Mesothelial cell of epicardium (in vitro differentiated cells): Measurements from ENCODE around the gene SLC6A3. TPM values are rescaled to one million over a fixed set of nuclear protein-coding genes. Genes with fewer than 3 reads are reported as not detected.

ENCODE experiments used
- DNase-seq, 2 experiments: peaks; one replicate each; pipeline ENCODE4 v3.0.0; 2021; ENCODE audit warnings: low spot score in 2 of 2; ENCODE audit not compliant: unreplicated experiment in 2 of 2
- H3K27ac Mint-ChIP-seq: 2 replicates; pipeline ENCODE4 v1.8.0; 2021; ENCODE audit warnings: mixed read lengths
- H3K27me3 Mint-ChIP-seq: 2 replicates; pipeline ENCODE4 v1.8.0; 2021; ENCODE audit warnings: low read depth, mixed read lengths
- H3K36me3 Mint-ChIP-seq: 2 replicates; pipeline ENCODE4 v1.8.0; 2021; ENCODE audit warnings: mixed read lengths
- H3K4me1 Mint-ChIP-seq: 2 replicates; pipeline ENCODE4 v1.8.0; 2021; ENCODE audit warnings: mixed read lengths
- H3K4me3 Mint-ChIP-seq: 2 replicates; pipeline ENCODE4 v1.8.0; 2021; ENCODE audit warnings: mild to moderate bottlenecking, moderate library complexity, mixed read lengths
- H3K9me3 Mint-ChIP-seq: 2 replicates; pipeline ENCODE4 v1.8.0; 2021; ENCODE audit warnings: mixed read lengths
- total RNA-seq: library from RNA; stranded (reverse); gene quantifications from 3 replicates; pipeline ENCODE4 v1.2.1, GENCODE V29; 2021
- TF ChIP-seq, protein P1 (sequence below): fragments of 200-600 bp; sonication (generic); IDR thresholded peaks from one replicate; pipeline ENCODE4 v1.5.0; 2021; ENCODE audit warnings: antibody characterized with exemption; ENCODE audit not compliant: unreplicated experiment

SLC6A3 gene
- total RNA-seq, 1 donor from 2014 or later, result 0.04 TPM

DNA sequence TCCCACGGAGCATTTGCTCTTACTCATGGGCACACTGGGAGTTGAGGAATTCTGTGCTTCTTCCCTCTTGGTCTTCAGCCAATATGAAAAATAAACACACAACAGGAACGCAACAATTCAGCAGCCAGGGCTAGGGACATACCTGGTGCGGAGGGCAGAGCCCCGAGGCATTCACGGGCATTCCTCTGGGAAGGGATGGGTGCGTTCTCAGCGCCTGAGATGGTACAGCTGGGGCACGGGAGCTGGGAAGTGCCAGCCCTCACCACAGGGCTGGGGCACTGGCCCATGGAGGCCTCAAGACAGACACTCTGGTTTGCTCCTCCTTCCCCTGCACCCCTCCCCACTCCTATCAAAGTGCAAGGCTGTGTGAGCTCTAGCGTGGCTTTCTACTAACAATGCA is 2.1 kb downstream of the SLC6A3 start:
- DNase-seq, result no peak
- peaks cover 12% of the 10 kb centered on the region for H3K9me3 Mint-ChIP-seq
- H3K4me3 Mint-ChIP-seq, result no peak overlapping the region
- H3K36me3 Mint-ChIP-seq, result no peaks in the 10 kb centered on the region
- TF ChIP-seq, protein P1, sequence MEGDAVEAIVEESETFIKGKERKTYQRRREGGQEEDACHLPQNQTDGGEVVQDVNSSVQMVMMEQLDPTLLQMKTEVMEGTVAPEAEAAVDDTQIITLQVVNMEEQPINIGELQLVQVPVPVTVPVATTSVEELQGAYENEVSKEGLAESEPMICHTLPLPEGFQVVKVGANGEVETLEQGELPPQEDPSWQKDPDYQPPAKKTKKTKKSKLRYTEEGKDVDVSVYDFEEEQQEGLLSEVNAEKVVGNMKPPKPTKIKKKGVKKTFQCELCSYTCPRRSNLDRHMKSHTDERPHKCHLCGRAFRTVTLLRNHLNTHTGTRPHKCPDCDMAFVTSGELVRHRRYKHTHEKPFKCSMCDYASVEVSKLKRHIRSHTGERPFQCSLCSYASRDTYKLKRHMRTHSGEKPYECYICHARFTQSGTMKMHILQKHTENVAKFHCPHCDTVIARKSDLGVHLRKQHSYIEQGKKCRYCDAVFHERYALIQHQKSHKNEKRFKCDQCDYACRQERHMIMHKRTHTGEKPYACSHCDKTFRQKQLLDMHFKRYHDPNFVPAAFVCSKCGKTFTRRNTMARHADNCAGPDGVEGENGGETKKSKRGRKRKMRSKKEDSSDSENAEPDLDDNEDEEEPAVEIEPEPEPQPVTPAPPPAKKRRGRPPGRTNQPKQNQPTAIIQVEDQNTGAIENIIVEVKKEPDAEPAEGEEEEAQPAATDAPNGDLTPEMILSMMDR, result no peak
- peaks cover 88% of the 10 kb centered on the region for H3K27me3 Mint-ChIP-seq
- peaks cover 3% of the 10 kb centered on the region for H3K4me1 Mint-ChIP-seq
- H3K27ac Mint-ChIP-seq, result no peak overlapping the region

DNA sequence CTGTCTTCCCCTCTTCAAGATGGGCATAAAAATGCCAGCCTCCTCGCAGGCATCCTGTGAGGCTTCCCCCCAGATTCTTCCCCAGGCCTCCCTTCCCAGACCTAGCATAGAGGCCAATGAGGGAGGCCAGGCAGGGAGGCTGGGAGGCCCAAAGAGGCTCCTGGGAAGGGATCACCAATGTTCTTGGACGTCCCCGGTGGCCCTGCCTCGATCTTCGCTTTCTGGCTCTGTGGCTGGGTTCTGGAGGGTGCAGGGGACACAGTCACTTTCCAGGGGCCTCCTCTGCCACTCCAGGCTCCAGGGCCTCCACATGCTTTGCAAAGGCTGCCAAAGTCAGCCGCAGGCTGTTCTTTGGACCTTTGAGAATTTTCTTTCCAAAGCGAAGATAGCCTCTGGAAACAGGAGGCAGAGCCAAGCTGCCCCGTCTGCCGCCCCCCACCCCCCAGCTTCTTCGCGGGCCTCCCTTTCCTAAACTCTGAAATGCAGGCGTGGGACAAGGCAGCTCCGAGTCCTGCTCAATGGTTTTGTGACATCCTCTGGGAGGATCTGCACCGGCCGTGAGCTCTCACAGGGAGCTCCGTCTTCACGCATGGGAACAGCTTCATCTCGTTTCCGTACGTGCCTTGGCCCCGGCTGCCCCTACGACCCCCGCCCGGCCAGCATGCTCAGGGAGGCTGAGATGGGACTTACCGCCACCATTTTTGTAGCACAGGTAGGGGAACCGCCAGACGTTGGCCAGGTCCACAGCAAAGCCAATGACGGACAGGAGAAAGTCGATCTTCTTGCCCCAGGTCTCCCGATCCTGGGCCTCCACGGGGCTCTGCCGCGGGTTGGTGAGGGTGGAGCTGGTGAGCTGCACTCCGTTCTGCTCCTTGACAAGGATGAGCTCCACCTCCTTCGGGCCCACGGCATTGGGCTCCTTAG is 2.8 kb downstream of the SLC6A3 start:
- Mint-ChIP-seq H3K4me3 (no peak overlapping the region), H3K36me3 (no peaks in the 10 kb centered on the region), H3K27ac (no peak overlapping the region), H3K27me3 (peaks cover 88% of the 10 kb centered on the region), H3K4me1 (peaks cover 3% of the 10 kb centered on the region), H3K9me3 (peaks cover 12% of the 10 kb centered on the region)
- TF ChIP-seq, protein P1, result no peak
- DNase-seq, result no peak

DNA sequence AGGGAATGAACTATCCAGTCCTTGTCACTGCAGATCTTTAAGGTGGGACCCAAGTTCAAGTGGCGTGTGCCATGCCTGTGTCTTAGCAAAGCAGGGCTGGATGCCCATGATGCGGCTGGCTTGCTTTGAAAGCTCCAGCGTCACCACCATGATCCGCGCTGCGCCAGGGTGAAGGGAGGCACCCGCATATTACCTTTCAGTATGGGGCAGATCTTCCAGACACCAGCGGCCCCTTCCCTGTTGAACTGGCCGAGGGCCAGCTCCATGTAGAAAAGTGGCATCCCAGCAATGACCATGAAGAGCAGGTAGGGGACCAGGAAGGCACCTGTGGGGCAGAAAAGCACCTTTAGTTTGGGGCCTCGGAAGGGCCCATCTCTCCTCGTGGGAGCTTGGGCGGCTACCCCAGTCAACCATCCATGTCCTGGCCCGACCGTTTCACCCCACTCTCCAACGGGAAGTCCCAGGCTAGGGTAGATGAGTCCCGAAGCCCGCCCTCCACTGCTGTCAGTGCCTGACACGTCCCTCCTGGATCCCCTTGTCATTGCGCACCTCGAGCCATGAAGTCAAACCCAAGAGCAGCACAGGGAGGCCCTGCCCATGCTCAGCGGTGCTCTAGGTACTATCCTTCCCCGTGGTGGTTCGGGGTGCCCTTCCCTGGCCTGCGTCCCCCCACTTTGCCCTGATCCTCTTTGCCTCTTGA is 3.9 kb downstream of the SLC6A3 start:
- H3K4me1 Mint-ChIP-seq, result peaks cover 3% of the 10 kb centered on the region
- peaks cover 82% of the 10 kb centered on the region for H3K27me3 Mint-ChIP-seq
- TF ChIP-seq, protein P1, result no peak
- no peak overlapping the region for H3K27ac Mint-ChIP-seq
- H3K9me3 Mint-ChIP-seq, result peaks cover 12% of the 10 kb centered on the region
- H3K36me3 Mint-ChIP-seq, result no peaks in the 10 kb centered on the region
- no peak for DNase-seq
- H3K4me3 Mint-ChIP-seq, result no peak overlapping the region

DNA sequence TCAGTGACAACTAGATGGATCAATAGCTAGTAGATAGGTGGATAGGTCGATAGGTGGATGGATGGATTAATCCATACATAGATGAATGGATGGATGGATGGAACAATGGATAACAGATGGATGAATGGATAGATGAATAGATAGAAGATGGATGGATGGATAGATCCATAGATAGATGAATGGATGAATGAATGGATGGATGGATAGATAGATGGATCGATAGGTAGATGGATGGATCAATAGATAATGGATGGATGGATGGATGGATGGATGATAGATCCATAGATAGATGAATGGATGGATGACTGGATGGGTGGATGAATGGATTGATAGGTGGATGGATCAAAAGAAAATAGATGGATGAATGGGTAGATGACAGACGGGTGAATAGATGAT is 5.1 kb downstream of the SLC6A3 start:
- Mint-ChIP-seq H3K36me3 (no peaks in the 10 kb centered on the region), H3K27ac (no peak overlapping the region), H3K4me3 (no peak overlapping the region), H3K9me3 (peaks cover 13% of the 10 kb centered on the region), H3K4me1 (peaks cover 3% of the 10 kb centered on the region), H3K27me3 (peaks cover 76% of the 10 kb centered on the region)
- DNase-seq, result no peak
- TF ChIP-seq, protein P1, result no peak

- Mint-ChIP-seq H3K4me3 (no peak overlapping the region), H3K4me1 (peaks cover 3% of the 10 kb centered on the region), H3K9me3 (peaks cover 18% of the 10 kb centered on the region), H3K36me3 (no peaks in the 10 kb centered on the region), H3K27me3 (peaks cover 72% of the 10 kb centered on the region), H3K27ac (no peak overlapping the region)
- TF ChIP-seq, protein P1, result no peak
- DNase-seq, result no peak
These were observed 5.7 kb downstream of the SLC6A3 start for GRCh38 chr5:1439388-1440097.
